OCI-LY1 (cell line): ENCODE data around the gene CD81.

ENCODE experiments used
- H2AFZ ChIP-seq: fragments of 200-600 bp; sonication (generic), shearing (Covaris generic); 2 replicates; pipeline ENCODE4 v1.6.0; 2014; ENCODE audit warnings: antibody characterized with exemption, mild to moderate bottlenecking, low read length
- H3F3A ChIP-seq: fragments of 200-600 bp; sonication (generic), shearing (Covaris generic); 2 replicates; pipeline ENCODE4 v1.6.0; 2014; ENCODE audit warnings: mild to moderate bottlenecking, antibody characterized with exemption, low read length, moderate library complexity; ENCODE audit not compliant: insufficient read depth
- H3K27ac ChIP-seq: fragments of 200-600 bp; sonication (generic); 2 replicates; pipeline ENCODE4 v1.5.1; 2014; ENCODE audit warnings: low read length, mixed run types, mild to moderate bottlenecking, low read depth; ENCODE audit not compliant: poor library complexity, severe bottlenecking
- H3K27me3 ChIP-seq: fragments of 200-600 bp; sonication (generic); 2 replicates; pipeline ENCODE4 v1.6.0; 2014; ENCODE audit warnings: antibody characterized with exemption, mild to moderate bottlenecking, low read length, moderate library complexity; ENCODE audit not compliant: insufficient read depth
- H3K36me3 ChIP-seq: fragments of 200-600 bp; sonication (generic); 2 replicates; pipeline ENCODE4 v1.6.1; 2014; ENCODE audit warnings: mild to moderate bottlenecking, antibody characterized with exemption, low read length, moderate library complexity, mixed read lengths; ENCODE audit not compliant: insufficient read depth
- H3K4me1 ChIP-seq: fragments of 200-600 bp; sonication (generic); 2 replicates; pipeline ENCODE4 v1.5.1; 2014; ENCODE audit warnings: mild to moderate bottlenecking, low read length, moderate library complexity; ENCODE audit not compliant: insufficient read depth, severe bottlenecking
- H3K4me2 ChIP-seq: fragments of 200-600 bp; sonication (generic), shearing (Covaris generic); 2 replicates; pipeline ENCODE4 v1.6.1; 2014; ENCODE audit warnings: low read length
- H3K4me3 ChIP-seq: fragments of 200-600 bp; sonication (generic); 2 replicates; pipeline ENCODE4 v1.5.1; 2014; ENCODE audit warnings: low read length, low read depth, mild to moderate bottlenecking, mixed read lengths; ENCODE audit not compliant: poor library complexity, severe bottlenecking
- H3K79me2 ChIP-seq: fragments of 200-600 bp; shearing (Covaris generic); 2 replicates; pipeline ENCODE4 v1.6.1; 2016; ENCODE audit warnings: mixed run types, low read length, mixed read lengths; ENCODE audit not compliant: insufficient read depth
- H3K9ac ChIP-seq: fragments of 200-600 bp; sonication (generic), shearing (Covaris generic); 2 replicates; pipeline ENCODE4 v1.6.1; 2014; ENCODE audit warnings: mild to moderate bottlenecking, low read length, mixed read lengths
- H3K9me2 ChIP-seq: fragments of 200-600 bp; sonication (generic), shearing (Covaris generic); 2 replicates; pipeline ENCODE4 v1.6.1; 2014; ENCODE audit warnings: low read depth, mild to moderate bottlenecking, low read length, mixed read lengths
- H3K9me3 ChIP-seq: fragments of 200-600 bp; shearing (Covaris generic); 2 replicates; pipeline ENCODE4 v1.6.1; 2014; ENCODE audit warnings: low read length, mixed read lengths
- H4K20me1 ChIP-seq: fragments of 200-600 bp; sonication (generic), shearing (Covaris generic); 2 replicates; pipeline ENCODE4 v1.6.0; 2016; ENCODE audit warnings: mild to moderate bottlenecking, low read length; ENCODE audit not compliant: insufficient read depth
- CTCF ChIP-seq: fragments of 200-600 bp; sonication (generic), shearing (Covaris generic); IDR thresholded peaks from 2 replicates; pipeline ENCODE4 v1.5.1; 2017; ENCODE audit warnings: mild to moderate bottlenecking, antibody characterized with exemption, low read length, moderate library complexity, mixed read lengths
- EZH2 ChIP-seq: fragments of 200-600 bp; sonication (generic), shearing (Covaris generic); IDR thresholded peaks from 2 replicates; pipeline ENCODE4 v1.8.0; 2017; ENCODE audit warnings: borderline replicate concordance, mixed run types, mild to moderate bottlenecking, antibody characterized with exemption, low read length, moderate library complexity, mixed read lengths

The CD81 gene

GRCh38 chr11:2375341-2375853 is 1.7 kb upstream of the CD81 start:
- TF ChIP-seq CTCF = no peak
- no peak for TF ChIP-seq EZH2
- peaks cover 23% of the 10 kb centered on the region for H3K79me2 ChIP-seq
- no peaks in the 10 kb centered on the region for H3K9me3 ChIP-seq
- no peaks in the 10 kb centered on the region; the same call in 1 of the 2 replicates for H3K36me3 ChIP-seq
- no peaks in the 10 kb centered on the region for H3K9me2 ChIP-seq
- H3K9ac ChIP-seq = no peak overlapping the region
- H3K4me3 ChIP-seq = no peak overlapping the region
- H3K4me2 ChIP-seq = no peak overlapping the region
- H3K27ac ChIP-seq = no peak overlapping the region
- H3F3A ChIP-seq = no peaks in the 10 kb centered on the region
- no peaks in the 10 kb centered on the region for H4K20me1 ChIP-seq
- H2AFZ ChIP-seq = no peak overlapping the region
- peaks cover 27% of the 10 kb centered on the region for H3K4me1 ChIP-seq
- no peaks in the 10 kb centered on the region for H3K27me3 ChIP-seq

- H2AFZ ChIP-seq = no peak overlapping the region
- peaks cover 34% of the 10 kb centered on the region for H3K4me1 ChIP-seq
- H3K9ac ChIP-seq = no peak overlapping the region
- H3F3A ChIP-seq = no peaks in the 10 kb centered on the region
- no peaks in the 10 kb centered on the region for H3K9me3 ChIP-seq
- H4K20me1 ChIP-seq = no peaks in the 10 kb centered on the region
- no peaks in the 10 kb centered on the region for H3K27me3 ChIP-seq
- H3K79me2 ChIP-seq = peaks cover 25% of the 10 kb centered on the region
- H3K4me2 ChIP-seq = no peak overlapping the region
- no peak overlapping the region for H3K4me3 ChIP-seq
- TF ChIP-seq EZH2 (no peak), CTCF (no peak)
- no peaks in the 10 kb centered on the region for H3K9me2 ChIP-seq
- H3K27ac ChIP-seq = no peak overlapping the region
- no peaks in the 10 kb centered on the region; the same call in 1 of the 2 replicates for H3K36me3 ChIP-seq
Measured at GRCh38 chr11:2375964-2376551, 1.1 kb upstream of the CD81 start.

- no peaks in the 10 kb centered on the region for H3F3A ChIP-seq
- H3K36me3 ChIP-seq = no peaks in the 10 kb centered on the region; the same call in 1 of the 2 replicates
- peak overlapping the region; percentile 4 for H3K27ac ChIP-seq
- no peaks in the 10 kb centered on the region for H3K9me2 ChIP-seq
- peak overlapping the region; percentile 88 for H3K9ac ChIP-seq
- no peak overlapping the region for H2AFZ ChIP-seq
- no peaks in the 10 kb centered on the region for H3K27me3 ChIP-seq
- peaks cover 51% of the 10 kb centered on the region for H3K4me1 ChIP-seq
- peak overlapping the region; percentile 96 for H3K4me2 ChIP-seq
- TF ChIP-seq CTCF (no peak), EZH2 (no peak)
- peaks cover 25% of the 10 kb centered on the region for H3K79me2 ChIP-seq
- no peaks in the 10 kb centered on the region for H4K20me1 ChIP-seq
- no peaks in the 10 kb centered on the region for H3K9me3 ChIP-seq
- H3K4me3 ChIP-seq = peak overlapping the region; percentile 91
Measured at GRCh38 chr11:2377511-2378443, 667 bp downstream of the CD81 start.
